Measurements from ENCODE around the gene PLLP. TPM values are rescaled to one million over a fixed set of nuclear protein-coding genes. Genes with fewer than 3 reads are reported as not detected.

PLLP gene
- total and polyA plus RNA-seq, 9 of the 15 experiments (the other 6 are each of a cell fraction or from before 2014, with no cell fraction given): 0.09 to 0.96 (median 0.27) TPM

- TF ChIP-seq REST (IDR thresholded peaks at IDR 0.05; ENCODE audit: borderline replicate concordance) (peak; percentile 48; the same call in 1 of the 2 replicates), REST (CRISPR knock-in tag; IDR thresholded peaks at IDR 0.05; ENCODE audit: low read depth) (no peak), NFE2 (IDR thresholded peaks at IDR 0.05; ENCODE audit: low read depth) (no peak), ZNF586 (CRISPR knock-in tag; conservative IDR thresholded peaks at IDR 0.05) (no peak), TBP (optimal IDR thresholded peaks at IDR 0.05; ENCODE audit: low read depth, low read length) (peak; percentile 100), KAT7 (CRISPR knock-in tag; IDR thresholded peaks at IDR 0.05; ENCODE audit: borderline replicate concordance) (0 out of 2 replicates have a peak, but pooled peaks have one; percentile 14), ZNF23 (CRISPR knock-in tag; IDR thresholded peaks at IDR 0.05) (no peak), ARID3B (CRISPR knock-in tag; IDR thresholded peaks at IDR 0.05; ENCODE audit: borderline replicate concordance) (no peak), HDAC8 (tag; IDR thresholded peaks at IDR 0.05) (0 out of 2 replicates have a peak, but pooled peaks have one; percentile 67), NRF1 (conservative IDR thresholded peaks at IDR 0.05 in 1 of 2, IDR thresholded peaks at IDR 0.05 in 1 of 2) (no peak), MAFG (tag; conservative IDR thresholded peaks at IDR 0.05) (no peak)
- TF ChIP-seq, protein P1, sequence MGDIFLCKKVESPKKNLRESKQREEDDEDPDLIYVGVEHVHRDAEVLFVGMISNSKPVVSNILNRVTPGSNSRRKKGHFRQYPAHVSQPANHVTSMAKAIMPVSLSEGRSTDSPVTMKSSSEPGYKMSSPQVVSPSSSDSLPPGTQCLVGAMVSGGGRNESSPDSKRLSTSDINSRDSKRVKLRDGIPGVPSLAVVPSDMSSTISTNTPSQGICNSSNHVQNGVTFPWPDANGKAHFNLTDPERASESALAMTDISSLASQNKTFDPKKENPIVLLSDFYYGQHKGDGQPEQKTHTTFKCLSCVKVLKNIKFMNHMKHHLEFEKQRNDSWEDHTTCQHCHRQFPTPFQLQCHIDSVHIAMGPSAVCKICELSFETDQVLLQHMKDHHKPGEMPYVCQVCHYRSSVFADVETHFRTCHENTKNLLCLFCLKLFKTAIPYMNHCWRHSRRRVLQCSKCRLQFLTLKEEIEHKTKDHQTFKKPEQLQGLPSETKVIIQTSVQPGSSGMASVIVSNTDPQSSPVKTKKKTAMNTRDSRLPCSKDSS (IDR thresholded peaks at IDR 0.05; ENCODE audit: low read depth, partially characterized antibody): no peak
- TF ChIP-seq, protein P2, sequence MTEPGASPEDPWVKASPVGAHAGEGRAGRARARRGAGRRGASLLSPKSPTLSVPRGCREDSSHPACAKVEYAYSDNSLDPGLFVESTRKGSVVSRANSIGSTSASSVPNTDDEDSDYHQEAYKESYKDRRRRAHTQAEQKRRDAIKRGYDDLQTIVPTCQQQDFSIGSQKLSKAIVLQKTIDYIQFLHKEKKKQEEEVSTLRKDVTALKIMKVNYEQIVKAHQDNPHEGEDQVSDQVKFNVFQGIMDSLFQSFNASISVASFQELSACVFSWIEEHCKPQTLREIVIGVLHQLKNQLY (CRISPR knock-in tag; conservative IDR thresholded peaks at IDR 0.05): no peak
- TF ChIP-seq, protein P3, sequence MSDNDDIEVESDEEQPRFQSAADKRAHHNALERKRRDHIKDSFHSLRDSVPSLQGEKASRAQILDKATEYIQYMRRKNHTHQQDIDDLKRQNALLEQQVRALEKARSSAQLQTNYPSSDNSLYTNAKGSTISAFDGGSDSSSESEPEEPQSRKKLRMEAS (CRISPR knock-in tag; IDR thresholded peaks at IDR 0.05): peak; percentile 31
Measured at GRCh38 chr16:57299719-57300386, 15.4 kb upstream of the PLLP start (continued).

All from K562 (cell line).